Aorta (tissue), 5 donors: ENCODE data around the gene HPSE2. TPM values are rescaled to one million over a fixed set of nuclear protein-coding genes. Genes with fewer than 3 reads are reported as not detected.
"Not testable (repeated sequence)": the region's sequence is repeated elsewhere in the genome, so short reads cannot be mapped to it uniquely, and the experiment has no call there.

Experiments used
- ATAC-seq: fragments of 200-7000 bp; cut with Tn5 transposase; one replicate; pipeline ENCODE4 v1.9.1; 2022; ENCODE audit warnings: moderate library complexity; ENCODE audit not compliant: low FRiP score
- DNase-seq, 2 donors: peaks; one replicate each; pipeline ENCODE4 v3.0.0-alpha.2; 2020
- H3K27ac ChIP-seq, 2 donors: one replicate each; pipeline ENCODE4 v1.5.1; 2013; ENCODE audit warnings: low read length in 2 of 2, mild to moderate bottlenecking in 2 of 2, moderate library complexity in 2 of 2, control low read depth in 1 of 2, inconsistent platforms in 1 of 2, low read depth in 1 of 2
- H3K27me3 ChIP-seq, 2 donors: one replicate each; pipeline ENCODE4 v1.6.1; 2013; ENCODE audit warnings: control low read depth in 1 of 2, low read length in 1 of 2, mild to moderate bottlenecking in 1 of 2, moderate library complexity in 1 of 2; ENCODE audit not compliant: insufficient read depth in 2 of 2, control insufficient read depth in 1 of 2
- H3K36me3 ChIP-seq, 2 donors: one replicate each; pipeline ENCODE4 v1.6.1; 2013; ENCODE audit warnings: control low read depth in 1 of 2, low read length in 1 of 2, mild to moderate bottlenecking in 1 of 2; ENCODE audit not compliant: insufficient read depth in 2 of 2, control insufficient read depth in 1 of 2
- H3K4me1 ChIP-seq, 2 donors: one replicate each; pipeline ENCODE4 v1.6.1; 2013; ENCODE audit warnings: low read length in 2 of 2, control low read depth in 1 of 2, mild to moderate bottlenecking in 1 of 2, moderate library complexity in 1 of 2; ENCODE audit not compliant: insufficient read depth in 2 of 2, control insufficient read depth in 1 of 2
- H3K4me3 ChIP-seq, 2 donors: one replicate each; pipeline ENCODE4 v1.5.1; 2013; ENCODE audit warnings: low read length in 2 of 2, control low read depth in 1 of 2, mild to moderate bottlenecking in 1 of 2
- H3K9me3 ChIP-seq: one replicate; pipeline ENCODE4 v1.6.1; 2013; ENCODE audit warnings: mild to moderate bottlenecking, low read length; ENCODE audit not compliant: control insufficient read depth
- WGBS, 2 donors: extraction: QIAGEN DNeasy Blood & Tissue Kit; methylation state at CpG; one replicate each; pipeline ENCODE4 v1.1.7; 2013; 5-methylcytosine and 5-hydroxymethylcytosine counted together
- intact Hi-C, 2 donors: fragments of 100-400 bp; cut with DNase I; formaldehyde crosslinking; loops; one replicate each; pipeline versions ENCODE4 v1.14.2 to v1.15.0; 2022
- long read RNA-seq, 2 donors: library from polyadenylated mRNA; unstranded; transcript quantifications; one replicate each; pipeline ENCODE4 v2.0.0, GENCODE V29; 2020 to 2021
- polyA plus RNA-seq, 2 donors: library from polyadenylated mRNA; stranded (reverse); fragments of 200-250 nt; gene quantifications; one replicate each; pipeline ENCODE4 v1.2.3, GENCODE V29; 2013
- total RNA-seq, 2 donors: library from RNA; stranded (reverse); fragmentation: NEBNext Ultra II Directional; extraction: Animal tissue kit (Norgen Biotek cat#: 25700); gene quantifications; one replicate each; pipeline ENCODE4 v1.2.1, GENCODE V29; 2021
- donor health status: healthy with polysubstance abuse.
- donor health status: Bipolar disorder and iron deficiency.
- donor health status: DM: no; HTN: no; CAD: no.
- donor health status: DM: no; HTN: no; CAD: no.
- donor health status: DM: yes; HTN: yes; CAD: no.

HPSE2 gene
- 1 to 10 TPM; 3.4 to 6.3 TPM for total RNA-seq
- polyA plus RNA-seq = 10 to 100 TPM in 1 of 2 donors, 1 to 10 TPM in 1; 1.2 to 22.0 TPM
- long read RNA-seq, donor 1, partial matches to known transcripts = 2 of 7 reads
- long read RNA-seq, donor 1, other reads (novel, unspliced or antisense) = 5 of 7 reads
- long read RNA-seq, donor 2, partial matches to known transcripts = 1 of 2 reads
- long read RNA-seq, donor 2, other reads (novel, unspliced or antisense) = 1 of 2 reads

DNA sequence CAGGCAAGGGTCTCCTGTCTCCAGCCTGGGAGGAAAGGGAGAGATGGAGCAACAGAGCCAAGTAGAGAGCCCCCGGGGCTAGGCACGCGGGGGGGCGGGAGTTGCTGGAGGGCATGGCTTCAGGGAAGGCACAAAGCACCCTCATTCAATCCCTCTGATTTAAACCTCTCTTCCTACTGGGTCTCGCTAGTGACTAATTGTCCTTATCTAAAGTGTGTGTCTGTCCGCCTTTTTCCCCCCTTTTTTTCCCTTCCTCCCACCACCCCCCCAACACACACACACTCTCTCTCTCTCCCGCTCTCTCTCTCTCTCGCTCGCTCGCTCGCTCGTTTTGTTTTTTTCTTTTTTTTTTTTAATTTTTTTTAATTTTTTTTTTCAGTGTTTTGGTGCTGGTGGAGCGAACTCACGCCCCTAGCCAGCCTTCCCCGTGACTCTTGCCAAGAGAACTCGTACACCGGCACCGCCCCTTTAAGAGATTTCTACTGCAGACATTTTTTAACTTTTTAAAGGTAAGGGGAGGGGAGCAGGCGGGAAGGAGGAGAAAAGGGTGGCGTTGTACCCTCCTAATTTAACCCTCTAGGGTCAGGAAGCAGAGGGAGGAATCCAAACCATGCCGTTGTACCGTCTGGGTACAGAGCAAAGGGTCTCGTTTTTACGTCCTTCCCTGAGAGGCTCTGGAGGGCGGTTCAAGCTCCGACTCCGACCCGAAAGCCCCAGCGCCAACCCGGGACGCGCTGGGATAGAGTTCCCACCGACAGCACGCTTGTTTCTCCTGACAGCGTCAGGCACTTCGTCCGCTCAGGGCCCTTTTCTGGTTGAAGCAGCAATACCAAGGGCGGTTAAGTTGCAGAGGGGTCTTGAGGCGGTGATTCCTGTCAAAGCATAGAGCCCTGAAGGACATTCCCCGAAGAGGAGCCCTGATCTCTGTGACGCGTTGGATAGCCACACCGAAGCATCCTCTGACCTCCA lies at the start of gene HPSE2:
Gene HPSE2 (minus strand): TSS at position 195 of the 969 bp plus-strand sequence.
- Histone ChIP-seq H3K36me3 (no peaks in the 10 kb centered on the region), H3K9me3 (no peaks in the 10 kb centered on the region), H3K4me1 (no peaks in the 10 kb centered on the region), H3K27ac (peak within 1 kb of the TSS in 1 of 2 donors; percentile 76), H3K27me3 (no peaks in the 10 kb centered on the region), H3K4me3 (peak within 1 kb of the TSS; percentile 28 to 77)
- intact Hi-C loops = no loop called here
- DNase-seq = peak; percentile 52 to 69
- 6% methylated on average over 43 of the region's 43 CpGs for whole genome bisulfite sequencing, 2 donors
- no peak for ATAC-seq

DNA sequence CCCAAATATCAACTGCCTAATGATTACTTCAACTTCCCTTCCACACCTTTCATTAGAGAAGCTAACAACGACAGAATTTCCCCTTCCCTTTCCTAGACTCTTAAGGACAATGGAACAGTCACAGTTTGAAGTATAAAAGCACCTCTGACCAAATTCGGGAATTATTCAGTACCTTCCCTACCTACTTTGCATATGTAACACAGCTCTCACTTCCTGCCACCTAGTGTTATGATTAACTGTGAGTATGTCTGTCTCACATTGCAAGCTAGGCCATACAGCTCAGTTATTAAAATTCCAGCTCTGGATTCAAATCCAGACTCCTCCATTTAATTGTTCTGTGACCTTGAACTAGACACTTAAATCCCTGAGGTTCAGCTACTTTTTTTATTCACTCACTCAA lies 44.8 kb upstream of the HPSE2 start:
- peaks cover 1% of the 10 kb centered on the region for H3K9me3 ChIP-seq
- intact Hi-C loops = no loop called here
- DNase-seq (no peak), ATAC-seq (no peak)
- H3K4me1 ChIP-seq = no peaks in the 10 kb centered on the region
- H3K4me3 ChIP-seq = no peak overlapping the region
- 69 to 75% methylated on average over 2 of the region's 2 CpGs for WGBS, 2 donors
- H3K27ac ChIP-seq = no peak overlapping the region
- H3K36me3 ChIP-seq = no peaks in the 10 kb centered on the region
- no peaks in the 10 kb centered on the region for H3K27me3 ChIP-seq

DNA sequence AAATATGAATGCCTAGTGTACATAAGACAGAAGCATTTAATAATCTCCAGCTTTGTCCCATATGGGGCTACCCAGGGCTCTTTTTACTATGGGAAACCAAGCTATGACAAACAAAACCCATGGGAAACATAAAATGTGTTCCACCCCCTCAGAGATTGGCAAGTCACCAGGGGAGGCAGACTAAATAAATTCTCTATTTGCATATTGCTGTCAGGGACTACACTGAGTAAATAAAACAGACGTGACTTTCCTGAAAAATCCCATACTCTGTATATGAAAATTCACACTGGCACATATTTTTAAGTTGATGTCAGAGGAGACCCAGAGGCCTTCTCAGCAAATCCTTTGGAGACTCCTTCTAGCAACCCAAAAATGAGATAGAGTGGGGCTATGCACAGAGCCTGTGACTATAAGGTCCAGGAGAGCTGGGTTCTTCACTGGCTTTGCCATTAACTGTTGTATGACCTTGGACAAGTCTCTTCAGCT lies 44.0 kb upstream of the HPSE2 start:
- WGBS, 2 donors = 7 to 8% methylated on average over 1 of the region's 1 CpG
- DNase-seq (no peak), ATAC-seq (no peak)
- peaks cover 1% of the 10 kb centered on the region for H3K9me3 ChIP-seq
- no peak overlapping the region for H3K27ac ChIP-seq
- no peak overlapping the region for H3K4me3 ChIP-seq
- no peaks in the 10 kb centered on the region for H3K4me1 ChIP-seq
- no peaks in the 10 kb centered on the region for H3K27me3 ChIP-seq
- no peaks in the 10 kb centered on the region for H3K36me3 ChIP-seq
- intact Hi-C loops = no loop called here

DNA sequence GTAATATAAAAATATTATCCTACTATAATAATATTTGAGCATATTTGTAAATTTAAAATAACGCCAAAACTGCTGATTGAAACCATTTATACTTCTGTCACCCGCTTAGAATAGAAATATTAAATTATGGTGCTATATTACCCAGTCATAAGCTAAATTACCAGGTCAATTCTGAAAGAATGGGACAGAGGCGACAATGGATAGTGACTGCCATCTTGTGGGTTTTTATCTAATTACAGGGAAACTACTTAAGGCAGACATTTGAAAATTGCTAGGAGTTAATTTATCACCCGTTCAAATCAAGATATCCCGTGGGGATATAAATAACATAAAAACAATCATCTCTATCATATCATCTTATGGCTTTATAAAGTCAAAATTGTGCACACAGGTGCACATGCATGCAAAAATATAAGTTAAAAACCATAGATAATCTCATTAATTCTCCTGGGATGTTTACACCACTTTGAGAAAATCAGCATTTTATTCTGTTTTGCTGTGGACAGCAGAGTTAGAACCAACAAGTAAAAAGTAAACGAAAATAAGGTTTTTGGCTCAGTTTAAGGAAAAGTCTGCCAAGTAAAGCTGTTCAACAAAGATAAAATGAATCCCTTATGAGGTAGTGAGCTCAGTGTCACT lies 41.3 kb upstream of the HPSE2 start:
- Histone ChIP-seq H3K4me1 (no peaks in the 10 kb centered on the region), H3K36me3 (no peaks in the 10 kb centered on the region), H3K27me3 (no peaks in the 10 kb centered on the region), H3K27ac (no peak overlapping the region), H3K9me3 (no peaks in the 10 kb centered on the region), H3K4me3 (no peak overlapping the region)
- ATAC-seq (no peak), DNase-seq (no peak)
- WGBS, 2 donors = 28 to 32% methylated on average over 6 of the region's 6 CpGs
- intact Hi-C loops = no loop called here

DNA sequence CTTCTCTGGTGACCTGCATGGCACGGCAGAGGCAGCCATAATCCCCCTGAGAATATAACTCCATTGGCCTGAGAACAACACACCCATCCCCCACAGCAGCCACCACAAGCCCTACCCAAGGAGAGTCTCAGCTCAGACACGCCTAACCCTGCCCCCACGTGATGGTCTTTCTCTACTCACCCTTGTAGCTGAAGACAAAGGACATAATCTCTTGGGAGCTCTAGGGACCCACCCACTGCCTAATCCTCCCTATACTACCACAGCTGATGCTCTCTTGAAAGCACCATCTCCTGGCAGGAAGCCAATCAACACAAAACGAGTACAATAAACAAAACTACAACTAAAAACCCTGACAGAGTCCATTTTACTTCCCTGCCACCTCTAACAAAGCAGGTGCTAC lies 30.7 kb upstream of the HPSE2 start:
- H3K36me3 ChIP-seq = no peaks in the 10 kb centered on the region
- H3K27ac ChIP-seq = no peak overlapping the region
- ATAC-seq (no peak), DNase-seq (no peak)
- H3K9me3 ChIP-seq = peaks cover 8% of the 10 kb centered on the region
- no peaks in the 10 kb centered on the region for H3K27me3 ChIP-seq
- no peak overlapping the region for H3K4me3 ChIP-seq
- WGBS, 2 donors = 52 to 57% methylated on average over 4 of the region's 4 CpGs
- intact Hi-C loops = no loop called here
- H3K4me1 ChIP-seq = no peaks in the 10 kb centered on the region

DNA sequence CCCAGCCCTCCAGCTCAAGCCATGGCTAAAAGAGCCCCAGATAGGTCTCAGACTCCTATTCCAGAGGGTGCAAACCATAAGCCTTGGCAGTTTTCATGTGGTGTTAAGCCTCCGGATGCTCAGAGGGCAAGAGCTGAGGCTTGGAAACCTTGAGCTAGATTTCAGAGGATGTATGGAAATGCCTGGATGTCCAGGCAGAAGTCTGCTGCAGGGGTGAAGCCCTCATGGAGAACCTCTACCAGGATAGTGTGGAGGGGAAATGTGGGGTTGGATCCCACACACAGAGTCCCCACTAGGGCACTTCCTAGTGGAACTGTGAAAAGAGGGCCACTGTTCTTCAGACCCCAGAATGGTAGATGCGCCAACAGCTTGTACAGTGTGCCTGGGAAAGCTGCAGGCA lies 13.2 kb upstream of the HPSE2 start:
- Histone ChIP-seq H3K27ac (no peak overlapping the region), H3K4me3 (no peak overlapping the region), H3K9me3 (peaks cover 1% of the 10 kb centered on the region), H3K4me1 (no peaks in the 10 kb centered on the region), H3K36me3 (no peaks in the 10 kb centered on the region), H3K27me3 (no peaks in the 10 kb centered on the region)
- DNase-seq (no peak), ATAC-seq (no peak)
- intact Hi-C loops = loop anchor here (5.0 to 10.0 kb wide), 4 partner anchors 74 to 782 kb away; no protein-coding TSS in a partner anchor
- WGBS, 2 donors = 50 to 69% methylated on average over 2 of the region's 2 CpGs

DNA sequence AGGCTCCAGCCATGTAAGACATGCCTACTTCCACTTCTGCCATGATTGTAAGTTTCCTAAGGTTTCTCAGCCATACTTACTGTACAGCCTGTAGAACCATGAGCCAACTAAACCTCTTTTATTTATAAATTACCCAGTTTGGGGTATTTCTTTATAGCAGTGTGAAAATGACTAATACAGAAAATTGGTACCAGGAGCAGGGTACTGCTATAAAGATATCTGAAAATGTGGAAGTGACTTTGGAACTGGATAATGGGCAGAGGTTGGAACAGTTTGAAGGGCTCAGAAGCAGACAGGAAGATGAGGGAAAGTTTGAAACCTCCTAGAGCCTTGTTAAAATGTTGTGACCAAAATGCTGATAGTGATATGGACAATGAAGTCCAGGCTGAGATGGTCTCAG lies 12.2 kb upstream of the HPSE2 start:
- H3K27ac ChIP-seq, H3K4me3 ChIP-seq, DNase-seq, H3K9me3 ChIP-seq, H3K36me3 ChIP-seq, H3K4me1 ChIP-seq, ATAC-seq, H3K27me3 ChIP-seq: not testable (repeated sequence)
- intact Hi-C loops = loop anchor here (2.0 to 10.0 kb wide), 5 partner anchors 73 to 781 kb away; no protein-coding TSS in a partner anchor

DNA sequence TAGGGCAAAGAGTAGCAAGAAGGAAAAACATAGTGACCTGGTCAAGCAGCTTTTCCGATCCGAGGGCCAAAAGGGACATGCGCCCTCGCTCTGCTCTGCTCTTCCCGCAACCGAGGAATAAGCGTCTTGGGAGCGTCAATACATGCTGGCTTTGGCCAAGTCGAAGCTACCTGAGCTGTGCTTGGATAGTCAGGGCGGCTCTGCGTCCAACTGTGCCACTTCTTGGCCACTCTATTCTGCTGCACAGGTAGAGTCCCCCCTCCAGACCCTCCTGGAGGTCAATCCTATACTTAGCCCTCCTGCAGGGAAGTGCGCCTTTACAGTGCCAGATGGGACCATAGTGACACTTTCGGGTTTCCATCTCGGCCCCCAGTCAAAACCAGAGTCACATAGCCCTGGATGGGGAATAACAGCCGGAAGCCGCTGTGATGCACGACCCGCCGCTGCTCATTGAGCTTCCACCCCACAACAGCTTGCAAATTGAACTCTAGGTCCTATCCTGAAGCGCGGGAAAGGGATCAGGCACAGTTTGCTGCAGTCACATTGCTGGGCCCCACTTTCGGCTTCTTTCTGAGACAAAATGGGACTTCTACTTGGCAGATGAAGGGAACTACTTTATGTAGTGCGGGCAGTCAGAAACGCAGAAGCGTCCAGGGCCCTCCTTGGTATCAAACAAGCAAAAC lies 1.1 kb upstream of the HPSE2 start:
- 67 to 69% methylated on average over 25 of the region's 25 CpGs for WGBS, 2 donors
- Histone ChIP-seq H3K27me3 (no peaks in the 10 kb centered on the region), H3K4me1 (no peaks in the 10 kb centered on the region)

More for the DNA sequence above, 1.1 kb upstream of the HPSE2 start:
- ATAC-seq (peak; percentile 9), DNase-seq (no peak)
- peak overlapping the region in 1 of 2 donors; percentile 8 for H3K4me3 ChIP-seq
- no peaks in the 10 kb centered on the region for H3K9me3 ChIP-seq
- H3K27ac ChIP-seq = no peak overlapping the region
- intact Hi-C loops = no loop called here
- no peaks in the 10 kb centered on the region for H3K36me3 ChIP-seq
